ENCODE measurements around the gene CFAP52. TPM values are rescaled to one million over a fixed set of nuclear protein-coding genes. Genes with fewer than 3 reads are reported as not detected.

Gene CFAP52
- total RNA-seq, 1 experiment from 2014 or later: not detected

DNA sequence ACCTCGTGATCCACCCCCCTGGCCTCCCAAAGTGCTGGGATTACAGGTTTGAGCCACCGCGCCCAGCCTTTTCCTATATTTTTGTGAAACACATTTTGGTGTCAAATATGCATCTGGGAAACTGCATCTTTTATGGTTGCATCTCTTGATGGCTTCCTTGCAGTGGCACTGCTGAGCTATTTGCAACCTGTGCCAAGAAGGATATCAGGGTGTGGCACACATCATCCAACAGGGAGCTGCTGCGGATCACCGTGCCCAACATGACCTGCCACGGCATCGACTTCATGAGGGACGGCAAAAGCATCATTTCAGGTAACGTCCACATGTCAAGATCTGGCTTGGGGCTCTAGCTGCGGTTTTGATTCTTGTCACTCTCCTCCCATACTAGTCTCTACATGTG is 52.1 kb downstream of the CFAP52 start:
- Mint-ChIP-seq H3K9me3 (peaks cover 15% of the 10 kb centered on the region), H3K27me3 (ENCODE audit: low read depth) (peaks cover 1% of the 10 kb centered on the region; the same call in 1 of the 2 replicates), H3K4me1 (no peaks in the 10 kb centered on the region), H3K36me3 (peaks cover 1% of the 10 kb centered on the region; the same call in 1 of the 2 replicates), H3K4me3 (no peak overlapping the region), H3K27ac (no peak overlapping the region)
- TF ChIP-seq ZNF138 (CRISPR knock-in tag; conservative IDR thresholded peaks at IDR 0.05) (no peak), ZNF416 (CRISPR knock-in tag; IDR thresholded peaks at IDR 0.05) (no peak), ZNF512 (CRISPR knock-in tag; IDR thresholded peaks at IDR 0.05; ENCODE audit: borderline replicate concordance) (no peak), FOXP4 (CRISPR knock-in tag; IDR thresholded peaks at IDR 0.05) (no peak), NFE2L1 (CRISPR knock-in tag; IDR thresholded peaks at IDR 0.05) (no peak), PRRX2 (CRISPR knock-in tag; IDR thresholded peaks at IDR 0.05) (no peak), OVOL2 (CRISPR knock-in tag; IDR thresholded peaks at IDR 0.05; ENCODE audit: borderline replicate concordance) (no peak), TCF7 (CRISPR knock-in tag; IDR thresholded peaks at IDR 0.05; ENCODE audit: low read depth) (no peak), NFATC4 (CRISPR knock-in tag; IDR thresholded peaks at IDR 0.05) (no peak), ZNF121 (CRISPR knock-in tag; IDR thresholded peaks at IDR 0.05) (no peak), MYBL2 (CRISPR knock-in tag; IDR thresholded peaks at IDR 0.05) (no peak), NR1H2 (CRISPR knock-in tag; IDR thresholded peaks at IDR 0.05) (no peak), MXD4 (CRISPR knock-in tag; IDR thresholded peaks at IDR 0.05; ENCODE audit: borderline replicate concordance) (no peak), KAT7 (CRISPR knock-in tag; IDR thresholded peaks at IDR 0.05; ENCODE audit: borderline replicate concordance) (no peak)
- TF ChIP-seq, protein P1, sequence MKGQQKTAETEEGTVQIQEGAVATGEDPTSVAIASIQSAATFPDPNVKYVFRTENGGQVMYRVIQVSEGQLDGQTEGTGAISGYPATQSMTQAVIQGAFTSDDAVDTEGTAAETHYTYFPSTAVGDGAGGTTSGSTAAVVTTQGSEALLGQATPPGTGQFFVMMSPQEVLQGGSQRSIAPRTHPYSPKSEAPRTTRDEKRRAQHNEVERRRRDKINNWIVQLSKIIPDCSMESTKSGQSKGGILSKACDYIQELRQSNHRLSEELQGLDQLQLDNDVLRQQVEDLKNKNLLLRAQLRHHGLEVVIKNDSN (CRISPR knock-in tag; IDR thresholded peaks at IDR 0.05): no peak
- TF ChIP-seq, protein P2, sequence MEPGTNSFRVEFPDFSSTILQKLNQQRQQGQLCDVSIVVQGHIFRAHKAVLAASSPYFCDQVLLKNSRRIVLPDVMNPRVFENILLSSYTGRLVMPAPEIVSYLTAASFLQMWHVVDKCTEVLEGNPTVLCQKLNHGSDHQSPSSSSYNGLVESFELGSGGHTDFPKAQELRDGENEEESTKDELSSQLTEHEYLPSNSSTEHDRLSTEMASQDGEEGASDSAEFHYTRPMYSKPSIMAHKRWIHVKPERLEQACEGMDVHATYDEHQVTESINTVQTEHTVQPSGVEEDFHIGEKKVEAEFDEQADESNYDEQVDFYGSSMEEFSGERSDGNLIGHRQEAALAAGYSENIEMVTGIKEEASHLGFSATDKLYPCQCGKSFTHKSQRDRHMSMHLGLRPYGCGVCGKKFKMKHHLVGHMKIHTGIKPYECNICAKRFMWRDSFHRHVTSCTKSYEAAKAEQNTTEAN (CRISPR knock-in tag; IDR thresholded peaks at IDR 0.05): no peak
- TF ChIP-seq, protein P3, sequence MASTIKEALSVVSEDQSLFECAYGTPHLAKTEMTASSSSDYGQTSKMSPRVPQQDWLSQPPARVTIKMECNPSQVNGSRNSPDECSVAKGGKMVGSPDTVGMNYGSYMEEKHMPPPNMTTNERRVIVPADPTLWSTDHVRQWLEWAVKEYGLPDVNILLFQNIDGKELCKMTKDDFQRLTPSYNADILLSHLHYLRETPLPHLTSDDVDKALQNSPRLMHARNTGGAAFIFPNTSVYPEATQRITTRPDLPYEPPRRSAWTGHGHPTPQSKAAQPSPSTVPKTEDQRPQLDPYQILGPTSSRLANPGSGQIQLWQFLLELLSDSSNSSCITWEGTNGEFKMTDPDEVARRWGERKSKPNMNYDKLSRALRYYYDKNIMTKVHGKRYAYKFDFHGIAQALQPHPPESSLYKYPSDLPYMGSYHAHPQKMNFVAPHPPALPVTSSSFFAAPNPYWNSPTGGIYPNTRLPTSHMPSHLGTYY (CRISPR knock-in tag; IDR thresholded peaks at IDR 0.05): no peak
- TF ChIP-seq, protein P4, sequence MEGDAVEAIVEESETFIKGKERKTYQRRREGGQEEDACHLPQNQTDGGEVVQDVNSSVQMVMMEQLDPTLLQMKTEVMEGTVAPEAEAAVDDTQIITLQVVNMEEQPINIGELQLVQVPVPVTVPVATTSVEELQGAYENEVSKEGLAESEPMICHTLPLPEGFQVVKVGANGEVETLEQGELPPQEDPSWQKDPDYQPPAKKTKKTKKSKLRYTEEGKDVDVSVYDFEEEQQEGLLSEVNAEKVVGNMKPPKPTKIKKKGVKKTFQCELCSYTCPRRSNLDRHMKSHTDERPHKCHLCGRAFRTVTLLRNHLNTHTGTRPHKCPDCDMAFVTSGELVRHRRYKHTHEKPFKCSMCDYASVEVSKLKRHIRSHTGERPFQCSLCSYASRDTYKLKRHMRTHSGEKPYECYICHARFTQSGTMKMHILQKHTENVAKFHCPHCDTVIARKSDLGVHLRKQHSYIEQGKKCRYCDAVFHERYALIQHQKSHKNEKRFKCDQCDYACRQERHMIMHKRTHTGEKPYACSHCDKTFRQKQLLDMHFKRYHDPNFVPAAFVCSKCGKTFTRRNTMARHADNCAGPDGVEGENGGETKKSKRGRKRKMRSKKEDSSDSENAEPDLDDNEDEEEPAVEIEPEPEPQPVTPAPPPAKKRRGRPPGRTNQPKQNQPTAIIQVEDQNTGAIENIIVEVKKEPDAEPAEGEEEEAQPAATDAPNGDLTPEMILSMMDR (IDR thresholded peaks at IDR 0.05): no peak
- TF ChIP-seq, protein P5, sequence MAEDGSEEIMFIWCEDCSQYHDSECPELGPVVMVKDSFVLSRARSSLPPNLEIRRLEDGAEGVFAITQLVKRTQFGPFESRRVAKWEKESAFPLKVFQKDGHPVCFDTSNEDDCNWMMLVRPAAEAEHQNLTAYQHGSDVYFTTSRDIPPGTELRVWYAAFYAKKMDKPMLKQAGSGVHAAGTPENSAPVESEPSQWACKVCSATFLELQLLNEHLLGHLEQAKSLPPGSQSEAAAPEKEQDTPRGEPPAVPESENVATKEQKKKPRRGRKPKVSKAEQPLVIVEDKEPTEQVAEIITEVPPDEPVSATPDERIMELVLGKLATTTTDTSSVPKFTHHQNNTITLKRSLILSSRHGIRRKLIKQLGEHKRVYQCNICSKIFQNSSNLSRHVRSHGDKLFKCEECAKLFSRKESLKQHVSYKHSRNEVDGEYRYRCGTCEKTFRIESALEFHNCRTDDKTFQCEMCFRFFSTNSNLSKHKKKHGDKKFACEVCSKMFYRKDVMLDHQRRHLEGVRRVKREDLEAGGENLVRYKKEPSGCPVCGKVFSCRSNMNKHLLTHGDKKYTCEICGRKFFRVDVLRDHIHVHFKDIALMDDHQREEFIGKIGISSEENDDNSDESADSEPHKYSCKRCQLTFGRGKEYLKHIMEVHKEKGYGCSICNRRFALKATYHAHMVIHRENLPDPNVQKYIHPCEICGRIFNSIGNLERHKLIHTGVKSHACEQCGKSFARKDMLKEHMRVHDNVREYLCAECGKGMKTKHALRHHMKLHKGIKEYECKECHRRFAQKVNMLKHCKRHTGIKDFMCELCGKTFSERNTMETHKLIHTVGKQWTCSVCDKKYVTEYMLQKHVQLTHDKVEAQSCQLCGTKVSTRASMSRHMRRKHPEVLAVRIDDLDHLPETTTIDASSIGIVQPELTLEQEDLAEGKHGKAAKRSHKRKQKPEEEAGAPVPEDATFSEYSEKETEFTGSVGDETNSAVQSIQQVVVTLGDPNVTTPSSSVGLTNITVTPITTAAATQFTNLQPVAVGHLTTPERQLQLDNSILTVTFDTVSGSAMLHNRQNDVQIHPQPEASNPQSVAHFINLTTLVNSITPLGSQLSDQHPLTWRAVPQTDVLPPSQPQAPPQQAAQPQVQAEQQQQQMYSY (CRISPR knock-in tag; IDR thresholded peaks at IDR 0.05): no peak
- ChIA-PET POLR2A (no interaction called here), CTCF (interaction anchor here (1.3 kb wide), 1 partner anchor 51 kb away, joined by 5 read pairs; no protein-coding TSS in a partner anchor)
- no peak for DNase-seq (ENCODE audit: low spot score)
- no peak for ATAC-seq

Data from WTC11 (cell line).